ENCODE measurements around the gene LILRB2.
"Not testable (repeated sequence)": the region's sequence is repeated elsewhere in the genome, so short reads cannot be mapped to it uniquely, and the experiment has no call there.

The LILRB2 gene

GRCh38 chr19:54281007-54281728, at the start of gene LILRB2:
Gene LILRB2, minus strand, starts transcription at chr19:54281110. Its CDS starts 614 bp downstream, at chr19:54280496.
- in situ Hi-C loops (cut with MboI; ENCODE audit: low sequenced_read_pairs), result no loop called here

GRCh38 chr19:54329476-54330165, 48.7 kb upstream of the LILRB2 start:
- in situ Hi-C loops (cut with MboI; ENCODE audit: low sequenced_read_pairs), result no loop called here

GRCh38 chr19:54328781-54329180, 47.9 kb upstream of the LILRB2 start:
- in situ Hi-C loops (cut with MboI; ENCODE audit: low sequenced_read_pairs), result not testable (repeated sequence)

DNA sequence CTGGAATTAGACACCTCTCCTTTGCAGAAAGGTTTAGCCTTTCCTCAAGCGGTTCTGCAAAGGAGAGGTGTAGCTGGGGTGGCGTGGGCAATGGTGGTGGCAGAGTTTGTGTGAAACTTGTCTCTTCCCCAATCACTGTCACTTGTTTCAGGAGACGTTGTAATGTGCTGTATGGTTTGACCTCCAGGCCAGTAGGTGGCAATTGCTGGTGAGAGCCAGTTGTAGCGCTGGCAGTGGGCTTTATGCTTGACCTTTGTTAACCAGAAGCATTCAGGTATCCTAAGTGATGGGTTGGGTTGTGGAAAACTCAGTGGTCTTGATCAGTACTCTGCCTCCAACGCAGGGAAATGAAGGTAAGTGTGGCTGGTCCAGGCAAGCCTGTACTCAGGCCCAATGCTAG, 44.7 kb upstream of the LILRB2 start:
- in situ Hi-C loops (cut with MboI; ENCODE audit: low sequenced_read_pairs), result no loop called here

- in situ Hi-C loops (cut with MboI; ENCODE audit: low sequenced_read_pairs), result no loop called here
These were observed 44.3 kb upstream of the LILRB2 start for GRCh38 chr19:54325194-54325621.

DNA sequence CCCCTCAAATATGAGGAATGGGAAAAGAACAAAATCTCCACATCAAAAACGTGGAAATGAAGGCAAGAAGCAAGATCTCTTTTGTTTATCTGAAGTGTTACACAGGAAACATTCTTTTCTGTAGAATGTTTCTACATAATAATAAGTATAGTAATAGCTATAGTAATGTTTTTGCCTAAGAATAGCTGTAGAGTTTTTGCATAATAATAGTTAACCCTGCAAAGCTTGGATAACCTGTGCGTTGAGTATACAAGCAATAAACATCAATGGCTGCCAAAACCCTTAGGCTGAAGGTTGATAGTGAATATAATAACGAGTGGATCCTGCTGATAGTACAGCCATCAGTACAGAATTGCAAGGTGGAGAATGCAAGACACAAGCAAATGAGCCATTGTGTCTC, 43.2 kb upstream of the LILRB2 start:
- in situ Hi-C loops (cut with MboI; ENCODE audit: low sequenced_read_pairs), result no loop called here

GRCh38 chr19:54322934-54323333, 42.0 kb upstream of the LILRB2 start:
- in situ Hi-C loops (cut with MboI; ENCODE audit: low sequenced_read_pairs), result not testable (repeated sequence)

- in situ Hi-C loops (cut with MboI; ENCODE audit: low sequenced_read_pairs), result not testable (repeated sequence)
These were observed 41.4 kb upstream of the LILRB2 start for GRCh38 chr19:54322295-54322694.

GRCh38 chr19:54319892-54320670, 39.2 kb upstream of the LILRB2 start:
- in situ Hi-C loops (cut with MboI; ENCODE audit: low sequenced_read_pairs), result no loop called here

- in situ Hi-C loops (cut with MboI; ENCODE audit: low sequenced_read_pairs), result no loop called here
These were observed 38.1 kb upstream of the LILRB2 start for GRCh38 chr19:54319049-54319448.

GRCh38 chr19:54317965-54318240, 37.0 kb upstream of the LILRB2 start:
- in situ Hi-C loops (cut with MboI; ENCODE audit: low sequenced_read_pairs), result no loop called here

DNA sequence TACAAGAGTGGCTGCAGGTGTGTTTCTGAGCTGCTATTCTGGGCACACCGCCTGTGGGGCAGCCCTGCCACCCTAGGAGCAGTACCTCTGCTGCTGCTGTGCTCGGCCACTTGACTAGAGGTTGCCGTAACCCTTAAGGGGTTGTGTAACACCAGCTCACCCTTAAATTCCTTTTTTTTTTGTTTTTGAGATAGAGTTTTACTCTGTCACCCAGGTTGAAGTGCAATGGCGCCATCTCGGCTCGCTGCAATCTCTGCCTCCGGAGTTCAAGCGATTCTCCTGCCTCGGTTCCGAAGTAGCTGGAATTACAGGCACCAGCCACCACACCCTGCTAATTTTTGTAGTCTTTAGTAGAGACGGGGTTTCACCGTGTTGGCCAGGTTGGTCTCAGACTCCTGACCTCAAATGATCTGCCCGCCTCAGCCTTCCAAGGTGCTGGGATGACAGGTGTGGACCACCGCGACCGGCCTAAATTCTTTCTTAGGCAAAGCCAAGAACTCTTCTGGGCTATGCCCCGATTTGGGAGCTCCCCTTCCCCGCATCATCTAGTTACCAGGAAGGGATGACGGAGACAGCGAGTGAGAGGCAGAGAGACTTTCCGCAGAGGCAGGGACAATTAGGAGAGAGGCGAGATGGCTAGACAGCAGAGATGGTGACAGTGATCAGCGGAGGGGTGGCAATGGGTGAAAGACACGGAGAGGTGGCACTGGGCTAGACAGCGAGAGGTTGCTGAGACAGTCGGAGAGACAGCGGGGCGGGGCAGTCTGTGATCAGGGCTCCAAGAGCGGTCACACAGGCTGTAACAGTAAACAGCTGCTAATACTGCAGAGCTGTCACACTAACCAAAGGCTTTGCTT, 36.4 kb upstream of the LILRB2 start:
- in situ Hi-C loops (cut with MboI; ENCODE audit: low sequenced_read_pairs), result no loop called here

DNA sequence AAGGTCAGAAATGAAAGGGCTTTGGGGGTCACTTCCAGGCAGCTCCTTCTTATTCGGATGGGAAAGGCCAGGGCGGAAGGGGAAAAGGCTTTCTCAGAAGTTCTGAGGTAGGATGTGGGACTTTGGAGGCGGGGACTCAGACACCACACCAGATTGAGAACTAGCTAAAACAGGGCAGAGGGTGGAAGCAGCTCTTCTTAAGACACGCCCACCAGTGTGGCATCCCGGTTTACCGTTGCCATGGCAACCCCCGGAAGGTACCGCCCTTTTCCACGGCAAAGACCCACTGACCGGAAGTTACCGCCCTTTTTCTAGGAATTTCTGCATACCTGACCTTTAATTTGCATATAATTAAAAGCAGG, 35.8 kb upstream of the LILRB2 start:
- in situ Hi-C loops (cut with MboI; ENCODE audit: low sequenced_read_pairs), result no loop called here

DNA sequence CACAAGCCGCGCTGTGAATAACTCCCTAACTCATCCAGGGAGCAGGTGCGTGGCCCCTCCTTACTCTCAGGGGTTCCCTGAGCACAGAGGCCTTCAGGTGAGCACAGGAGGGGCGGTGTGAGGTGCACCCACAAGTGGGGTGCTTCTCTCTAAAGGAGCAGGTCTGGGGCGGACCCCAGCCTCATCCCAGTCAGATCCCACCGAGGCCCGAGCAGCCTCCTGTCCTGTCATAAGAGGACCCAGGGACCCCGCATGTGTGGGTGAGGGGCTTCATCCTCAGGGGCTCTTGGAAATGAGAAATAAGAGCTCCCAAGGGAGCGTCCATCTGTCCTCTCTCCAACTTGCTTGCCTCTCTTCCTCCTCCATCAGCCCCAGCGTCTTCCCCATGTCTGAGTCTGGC, 35.0 kb upstream of the LILRB2 start:
- in situ Hi-C loops (cut with MboI; ENCODE audit: low sequenced_read_pairs), result no loop called here

- in situ Hi-C loops (cut with MboI; ENCODE audit: low sequenced_read_pairs), result no loop called here
These were observed 31.8 kb upstream of the LILRB2 start, which contains the start of gene LILRA5 for GRCh38 chr19:54312436-54313377. Gene LILRA5, minus strand, starts transcription at chr19:54313166. Its CDS starts 147 bp downstream, at chr19:54313019.

DNA sequence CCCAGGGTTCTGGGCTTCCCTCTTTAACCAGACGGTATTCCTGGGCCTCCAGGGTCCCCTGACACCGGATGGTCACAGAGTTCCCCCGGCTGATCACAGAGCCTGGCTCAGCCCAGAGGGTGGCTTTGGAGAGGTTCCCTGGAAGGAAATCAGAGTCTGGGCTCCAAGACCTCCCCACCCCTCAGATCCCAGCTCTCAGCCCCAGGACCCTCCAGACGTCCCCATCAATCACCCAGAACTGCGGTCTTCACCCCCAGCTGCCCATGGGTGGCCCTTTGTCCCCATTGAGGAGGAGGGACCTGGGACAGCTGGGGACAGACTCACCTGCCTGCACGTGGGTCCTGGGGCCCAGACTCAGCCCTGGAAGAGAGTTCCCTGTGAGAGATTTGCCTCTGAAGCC, 31.1 kb upstream of the LILRB2 start:
- in situ Hi-C loops (cut with MboI; ENCODE audit: low sequenced_read_pairs), result no loop called here

DNA sequence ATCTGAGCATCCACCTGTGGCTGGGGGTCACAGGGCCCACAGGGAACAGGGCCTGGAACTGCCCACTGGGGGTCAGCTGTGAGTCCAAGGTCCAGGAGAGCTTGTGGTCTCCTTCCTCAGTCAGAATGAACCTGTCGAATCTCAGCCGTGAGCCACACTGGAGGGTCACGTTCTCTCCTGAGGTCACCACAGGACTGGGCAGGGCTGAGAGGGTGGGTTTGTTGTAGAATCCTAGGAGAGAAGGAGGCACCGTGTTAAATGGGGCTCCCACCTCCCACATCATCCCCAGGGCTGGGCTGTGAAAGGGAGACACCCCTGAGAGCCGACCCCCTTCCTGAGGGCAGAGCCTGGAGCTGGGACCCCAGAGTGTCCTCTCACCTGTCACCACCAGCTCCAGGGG, 30.6 kb upstream of the LILRB2 start:
- in situ Hi-C loops (cut with MboI; ENCODE audit: low sequenced_read_pairs), result no loop called here

- in situ Hi-C loops (cut with MboI; ENCODE audit: low sequenced_read_pairs), result no loop called here
These were observed 29.6 kb upstream of the LILRB2 start for GRCh38 chr19:54310543-54310942.

GRCh38 chr19:54309811-54310210, 28.9 kb upstream of the LILRB2 start:
- in situ Hi-C loops (cut with MboI; ENCODE audit: low sequenced_read_pairs), result no loop called here

All from HL-60/S4 treated with phorbol 12-myristate 13-acetate at 8.2 ng/mL for 4 days and 3 days (cell line).